Hypothalamus (tissue), 51 donors: ENCODE measurements around the gene PRRC2A.

Experiments used
- DNase-seq, 51 donors: peaks; one replicate each; lab custom pipeline; 2025; lab: John Stamatoyannopoulos, UW

Gene PRRC2A

GRCh38 chr6:31620586-31621319 lies at the start of gene PRRC2A:
Gene PRRC2A (plus strand): TSS chr6:31620715. CDS start chr6:31622790, 2,075 bp downstream.
- peak in 36 of 51 donors; percentile 48 to 100 (median 84) for DNase-seq

DNA sequence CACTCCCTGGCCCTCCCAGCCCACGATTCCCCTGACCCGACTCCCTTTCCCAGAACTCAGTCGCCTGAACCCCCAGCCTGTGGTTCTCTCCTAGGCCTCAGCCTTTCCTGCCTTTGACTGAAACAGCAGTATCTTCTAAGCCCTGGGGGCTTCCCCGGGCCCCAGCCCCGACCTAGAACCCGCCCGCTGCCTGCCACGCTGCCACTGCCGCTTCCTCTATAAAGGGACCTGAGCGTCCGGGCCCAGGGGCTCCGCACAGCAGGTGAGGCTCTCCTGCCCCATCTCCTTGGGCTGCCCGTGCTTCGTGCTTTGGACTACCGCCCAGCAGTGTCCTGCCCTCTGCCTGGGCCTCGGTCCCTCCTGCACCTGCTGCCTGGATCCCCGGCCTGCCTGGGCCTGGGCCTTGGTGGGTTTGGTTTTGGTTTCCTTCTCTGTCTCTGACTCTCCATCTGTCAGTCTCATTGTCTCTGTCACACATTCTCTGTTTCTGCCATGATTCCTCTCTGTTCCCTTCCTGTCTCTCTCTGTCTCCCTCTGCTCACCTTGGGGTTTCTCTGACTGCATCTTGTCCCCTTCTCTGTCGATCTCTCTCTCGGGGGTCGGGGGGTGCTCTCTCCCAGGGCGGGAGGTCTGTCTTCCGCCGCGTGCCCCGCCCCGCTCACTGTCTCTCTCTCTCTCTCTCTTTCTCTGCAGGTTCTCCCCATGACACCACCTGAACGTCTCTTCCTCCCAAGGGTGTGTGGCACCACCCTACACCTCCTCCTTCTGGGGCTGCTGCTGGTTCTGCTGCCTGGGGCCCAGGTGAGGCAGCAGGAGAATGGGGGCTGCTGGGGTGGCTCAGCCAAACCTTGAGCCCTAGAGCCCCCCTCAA lies 48.2 kb upstream of the PRRC2A start, which contains the start of gene LTA:
Gene LTA (plus strand): TSS at position 249 of the 871 bp plus-strand sequence. CDS start 454 bp downstream, at position 703.
- no peak for DNase-seq

DNA sequence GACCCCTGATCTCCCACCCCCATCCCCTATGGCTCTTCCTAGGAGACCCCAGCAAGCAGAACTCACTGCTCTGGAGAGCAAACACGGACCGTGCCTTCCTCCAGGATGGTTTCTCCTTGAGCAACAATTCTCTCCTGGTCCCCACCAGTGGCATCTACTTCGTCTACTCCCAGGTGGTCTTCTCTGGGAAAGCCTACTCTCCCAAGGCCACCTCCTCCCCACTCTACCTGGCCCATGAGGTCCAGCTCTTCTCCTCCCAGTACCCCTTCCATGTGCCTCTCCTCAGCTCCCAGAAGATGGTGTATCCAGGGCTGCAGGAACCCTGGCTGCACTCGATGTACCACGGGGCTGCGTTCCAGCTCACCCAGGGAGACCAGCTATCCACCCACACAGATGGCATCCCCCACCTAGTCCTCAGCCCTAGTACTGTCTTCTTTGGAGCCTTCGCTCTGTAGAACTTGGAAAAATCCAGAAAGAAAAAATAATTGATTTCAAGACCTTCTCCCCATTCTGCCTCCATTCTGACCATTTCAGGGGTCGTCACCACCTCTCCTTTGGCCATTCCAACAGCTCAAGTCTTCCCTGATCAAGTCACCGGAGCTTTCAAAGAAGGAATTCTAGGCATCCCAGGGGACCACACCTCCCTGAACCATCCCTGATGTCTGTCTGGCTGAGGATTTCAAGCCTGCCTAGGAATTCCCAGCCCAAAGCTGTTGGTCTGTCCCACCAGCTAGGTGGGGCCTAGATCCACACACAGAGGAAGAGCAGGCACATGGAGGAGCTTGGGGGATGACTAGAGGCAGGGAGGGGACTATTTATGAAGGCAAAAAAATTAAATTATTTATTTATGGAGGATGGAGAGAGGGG lies 47.0 kb upstream of the PRRC2A start:
- no peak for DNase-seq

GRCh38 chr6:31574106-31575061 lies 46.1 kb upstream of the PRRC2A start:
- DNase-seq: no peak

- peak in 12 of 51 donors; percentile 4 to 100 (median 18) for DNase-seq
Measured at GRCh38 chr6:31575335-31575901, 45.1 kb upstream of the PRRC2A start, which contains the start of gene TNF. Gene TNF (plus strand): TSS chr6:31575565. CDS start chr6:31575742, 177 bp downstream.

- DNase-seq: no peak
Measured at GRCh38 chr6:31575952-31576685, 44.4 kb upstream of the PRRC2A start.

GRCh38 chr6:31576897-31577578 lies 43.5 kb upstream of the PRRC2A start:
- peak in 2 of 51 donors; percentile 91 to 100 for DNase-seq

DNA sequence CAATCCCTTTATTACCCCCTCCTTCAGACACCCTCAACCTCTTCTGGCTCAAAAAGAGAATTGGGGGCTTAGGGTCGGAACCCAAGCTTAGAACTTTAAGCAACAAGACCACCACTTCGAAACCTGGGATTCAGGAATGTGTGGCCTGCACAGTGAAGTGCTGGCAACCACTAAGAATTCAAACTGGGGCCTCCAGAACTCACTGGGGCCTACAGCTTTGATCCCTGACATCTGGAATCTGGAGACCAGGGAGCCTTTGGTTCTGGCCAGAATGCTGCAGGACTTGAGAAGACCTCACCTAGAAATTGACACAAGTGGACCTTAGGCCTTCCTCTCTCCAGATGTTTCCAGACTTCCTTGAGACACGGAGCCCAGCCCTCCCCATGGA lies 42.9 kb upstream of the PRRC2A start:
- no peak for DNase-seq

DNA sequence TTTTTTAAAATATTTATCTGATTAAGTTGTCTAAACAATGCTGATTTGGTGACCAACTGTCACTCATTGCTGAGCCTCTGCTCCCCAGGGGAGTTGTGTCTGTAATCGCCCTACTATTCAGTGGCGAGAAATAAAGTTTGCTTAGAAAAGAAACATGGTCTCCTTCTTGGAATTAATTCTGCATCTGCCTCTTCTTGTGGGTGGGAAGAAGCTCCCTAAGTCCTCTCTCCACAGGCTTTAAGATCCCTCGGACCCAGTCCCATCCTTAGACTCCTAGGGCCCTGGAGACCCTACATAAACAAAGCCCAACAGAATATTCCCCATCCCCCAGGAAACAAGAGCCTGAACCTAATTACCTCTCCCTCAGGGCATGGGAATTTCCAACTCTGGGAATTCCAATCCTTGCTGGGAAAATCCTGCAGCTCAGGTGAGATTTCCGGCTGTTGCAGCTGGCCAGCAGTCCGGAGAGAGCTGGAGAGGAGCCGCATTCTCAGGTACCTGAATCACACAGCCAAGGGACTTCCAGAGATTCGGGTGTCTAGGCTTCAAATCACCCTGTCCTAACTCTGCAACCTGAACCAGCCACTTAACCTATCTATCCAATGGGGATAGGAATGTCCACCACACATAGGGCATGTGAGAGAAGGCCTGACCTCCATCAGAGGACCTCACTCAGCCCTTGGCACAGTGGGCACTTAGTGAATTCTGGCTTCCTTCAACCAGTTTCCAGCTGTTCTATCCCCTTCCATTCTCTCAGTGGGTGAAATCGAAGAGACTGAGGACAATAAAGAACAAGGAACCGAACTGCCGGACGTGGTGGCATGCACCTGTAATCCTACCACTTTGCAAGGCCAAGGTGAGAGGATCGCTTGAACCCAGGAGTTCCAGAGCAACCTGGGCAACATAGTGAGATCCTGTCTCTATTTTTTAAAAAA lies 42.1 kb upstream of the PRRC2A start:
- DNase-seq: no peak

DNA sequence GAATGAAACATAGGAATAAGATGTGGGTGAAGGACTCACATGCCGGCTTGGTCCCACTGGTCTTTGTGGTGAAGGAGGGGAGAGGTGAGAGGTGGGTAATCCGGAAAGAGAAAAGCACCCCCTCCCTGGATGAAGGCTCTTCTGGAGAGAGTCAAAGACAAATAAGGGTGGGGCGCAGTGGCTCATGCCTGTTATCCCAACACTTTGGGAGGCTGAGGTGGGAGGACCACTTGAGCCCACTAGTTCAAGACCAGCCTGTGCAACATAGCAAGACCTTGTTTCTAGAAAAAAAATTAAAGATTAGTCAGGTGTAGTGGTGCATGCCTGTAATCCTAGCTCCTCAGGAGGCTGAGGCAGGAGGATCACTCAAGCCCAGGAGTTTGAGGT lies 41.4 kb upstream of the PRRC2A start:
- DNase-seq: no peak

GRCh38 chr6:31579546-31580437 lies 40.7 kb upstream of the PRRC2A start:
- DNase-seq: no peak

- DNase-seq: no peak
Measured at GRCh38 chr6:31580438-31580740, 40.1 kb upstream of the PRRC2A start.

- peak in 49 of 51 donors; percentile 30 to 89 (median 73) for DNase-seq
Measured at GRCh38 chr6:31580807-31581433, 39.6 kb upstream of the PRRC2A start.

GRCh38 chr6:31581434-31582229 lies 38.9 kb upstream of the PRRC2A start:
- DNase-seq: peak in 9 of 51 donors; percentile 11 to 42 (median 22)
